Kidney (tissue), 14 donors: ENCODE results near the gene LAMTOR1. TPM values are rescaled to one million over a fixed set of nuclear protein-coding genes. Genes with fewer than 3 reads are reported as not detected.
A peak's percentile ranks its signal among the peaks of the same experiment; 100 is the strongest.

Source experiments
- DNase-seq, 5 donors: peaks; one replicate each; pipeline ENCODE4 v3.0.0-alpha.2; 2013 to 2020
- FAIRE-seq: peaks from 2 replicates; lab custom pipeline; 2012; peaks lifted over from hg19 to GRCh38; lab: Jason Lieb, UNC
- H3K27ac ChIP-seq, 2 donors: one replicate each; pipeline ENCODE4 v1.7.0; 2013; ENCODE audit warnings: low read depth in 2 of 2, low read length in 2 of 2, inconsistent platforms in 1 of 2
- H3K27me3 ChIP-seq: one replicate; pipeline ENCODE4 v1.7.1; 2013; ENCODE audit warnings: low read length, inconsistent platforms; ENCODE audit not compliant: control insufficient read depth, insufficient read depth
- H3K36me3 ChIP-seq, 3 donors: one replicate each; pipeline versions ENCODE4 v1.7.0 to v1.7.1; 2013; ENCODE audit warnings: low read length in 3 of 3, control low read depth in 1 of 3, inconsistent platforms in 1 of 3; ENCODE audit not compliant: insufficient read depth in 3 of 3, control insufficient read depth in 2 of 3
- H3K4me1 ChIP-seq, 3 donors: one replicate each; pipeline versions ENCODE4 v1.7.0 to v1.7.1; 2013; ENCODE audit warnings: low read length in 3 of 3, inconsistent platforms in 1 of 3, low read depth in 1 of 3; ENCODE audit not compliant: control insufficient read depth in 2 of 3, insufficient read depth in 2 of 3
- H3K4me3 ChIP-seq, 3 donors: one replicate each; pipeline versions ENCODE4 v1.7.0 to v1.8.1; 2013; ENCODE audit warnings: low read length in 3 of 3, control low read depth in 1 of 3, inconsistent platforms in 1 of 3
- H3K9ac ChIP-seq, 3 donors: one replicate each; pipeline versions ENCODE4 v1.7.0 to v1.7.1; 2013; ENCODE audit warnings: low read length in 3 of 3, control low read depth in 1 of 3, inconsistent platforms in 1 of 3
- H3K9me3 ChIP-seq, 3 donors: one replicate each; pipeline versions ENCODE4 v1.7.0 to v1.7.1; 2013; ENCODE audit warnings: low read length in 3 of 3, control low read depth in 1 of 3, inconsistent platforms in 1 of 3; ENCODE audit not compliant: control insufficient read depth in 2 of 3, insufficient read depth in 1 of 3
- intact Hi-C: fragments of 100-400 bp; cut with DNase I; formaldehyde crosslinking; loops from one replicate; pipeline ENCODE4 v1.11.1; 2022
- polyA plus RNA-seq: library from polyadenylated mRNA; stranded (reverse); fragments of 350-450 nt; fragmentation: Illumina TruSeq; extraction: RNeasy Lipid Tissue Mini Kit (QIAGEN cat#74804); gene quantifications from one replicate; pipeline ENCODE4 v1.2.3, GENCODE V29; 2014; ENCODE audit warnings: low read depth, low replicate concordance; ENCODE audit not compliant: insufficient read depth
- total RNA-seq: library from RNA; stranded (reverse); fragmentation: NEBNext Ultra II Directional; extraction: Animal tissue kit (Norgen Biotek cat#: 25700); gene quantifications from one replicate; pipeline ENCODE4 v1.2.1, GENCODE V29; 2021
- TF ChIP-seq, protein P1 (sequence below): IDR thresholded peaks from 3 replicates; pipeline ENCODE4 v1.5.1; 2012; ENCODE audit warnings: mild to moderate bottlenecking, moderate library complexity, borderline replicate concordance; ENCODE audit not compliant: insufficient read depth; ENCODE audit errors: extremely low read depth
- donor health status: control.
- donor health status: control.
- donor health status: control.
- donor health status: control.
- donor health status: control.
- donor health status: DM: yes; HTN: yes; CAD: no.
- donor health status: Normal renal cell carcinoma (clear cell type).

LAMTOR1 gene
- total and polyA plus RNA-seq, 2 donors from 2014 or later = 111 to 189 TPM

DNA sequence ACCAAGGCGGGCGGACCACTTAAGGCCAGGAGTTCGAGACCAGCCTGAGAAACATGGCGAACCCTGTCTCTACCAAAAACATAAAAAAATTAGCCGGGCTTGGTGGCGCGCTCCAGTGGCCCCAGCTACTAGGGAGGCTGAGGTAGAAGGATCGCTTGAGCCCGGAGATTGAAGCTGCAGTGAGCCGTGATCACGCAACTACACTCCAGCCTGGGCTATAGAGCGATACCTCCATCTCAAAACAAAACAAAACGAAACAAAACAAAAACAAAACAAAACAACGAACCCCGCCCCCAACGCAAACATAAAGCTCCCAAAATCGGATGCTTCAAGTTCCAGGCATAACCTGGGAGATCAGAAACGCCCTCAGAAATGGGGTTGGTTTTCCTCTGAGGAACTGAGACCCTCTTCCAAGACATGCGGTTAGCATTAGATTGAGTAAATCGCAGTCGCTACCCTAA, 21.9 kb downstream of the LAMTOR1 start:
- Histone ChIP-seq H3K9ac (peak overlapping the region in 2 of 3 donors; percentile 88 to 97), H3K36me3 (no peaks in the 10 kb centered on the region), H3K4me1 (peaks cover 0 to 6% (median 4%) of the 10 kb centered on the region in 3 donors), H3K9me3 (no peaks in the 10 kb centered on the region), H3K4me3 (peak overlapping the region; percentile 79 to 96 (median 88)), H3K27me3 (no peaks in the 10 kb centered on the region), H3K27ac (peak overlapping the region; percentile 85 to 96)
- DNase-seq = no peak
- FAIRE-seq = no peak
- TF ChIP-seq, protein P1, sequence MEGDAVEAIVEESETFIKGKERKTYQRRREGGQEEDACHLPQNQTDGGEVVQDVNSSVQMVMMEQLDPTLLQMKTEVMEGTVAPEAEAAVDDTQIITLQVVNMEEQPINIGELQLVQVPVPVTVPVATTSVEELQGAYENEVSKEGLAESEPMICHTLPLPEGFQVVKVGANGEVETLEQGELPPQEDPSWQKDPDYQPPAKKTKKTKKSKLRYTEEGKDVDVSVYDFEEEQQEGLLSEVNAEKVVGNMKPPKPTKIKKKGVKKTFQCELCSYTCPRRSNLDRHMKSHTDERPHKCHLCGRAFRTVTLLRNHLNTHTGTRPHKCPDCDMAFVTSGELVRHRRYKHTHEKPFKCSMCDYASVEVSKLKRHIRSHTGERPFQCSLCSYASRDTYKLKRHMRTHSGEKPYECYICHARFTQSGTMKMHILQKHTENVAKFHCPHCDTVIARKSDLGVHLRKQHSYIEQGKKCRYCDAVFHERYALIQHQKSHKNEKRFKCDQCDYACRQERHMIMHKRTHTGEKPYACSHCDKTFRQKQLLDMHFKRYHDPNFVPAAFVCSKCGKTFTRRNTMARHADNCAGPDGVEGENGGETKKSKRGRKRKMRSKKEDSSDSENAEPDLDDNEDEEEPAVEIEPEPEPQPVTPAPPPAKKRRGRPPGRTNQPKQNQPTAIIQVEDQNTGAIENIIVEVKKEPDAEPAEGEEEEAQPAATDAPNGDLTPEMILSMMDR = no peak
- intact Hi-C loops = no loop called here

DNA sequence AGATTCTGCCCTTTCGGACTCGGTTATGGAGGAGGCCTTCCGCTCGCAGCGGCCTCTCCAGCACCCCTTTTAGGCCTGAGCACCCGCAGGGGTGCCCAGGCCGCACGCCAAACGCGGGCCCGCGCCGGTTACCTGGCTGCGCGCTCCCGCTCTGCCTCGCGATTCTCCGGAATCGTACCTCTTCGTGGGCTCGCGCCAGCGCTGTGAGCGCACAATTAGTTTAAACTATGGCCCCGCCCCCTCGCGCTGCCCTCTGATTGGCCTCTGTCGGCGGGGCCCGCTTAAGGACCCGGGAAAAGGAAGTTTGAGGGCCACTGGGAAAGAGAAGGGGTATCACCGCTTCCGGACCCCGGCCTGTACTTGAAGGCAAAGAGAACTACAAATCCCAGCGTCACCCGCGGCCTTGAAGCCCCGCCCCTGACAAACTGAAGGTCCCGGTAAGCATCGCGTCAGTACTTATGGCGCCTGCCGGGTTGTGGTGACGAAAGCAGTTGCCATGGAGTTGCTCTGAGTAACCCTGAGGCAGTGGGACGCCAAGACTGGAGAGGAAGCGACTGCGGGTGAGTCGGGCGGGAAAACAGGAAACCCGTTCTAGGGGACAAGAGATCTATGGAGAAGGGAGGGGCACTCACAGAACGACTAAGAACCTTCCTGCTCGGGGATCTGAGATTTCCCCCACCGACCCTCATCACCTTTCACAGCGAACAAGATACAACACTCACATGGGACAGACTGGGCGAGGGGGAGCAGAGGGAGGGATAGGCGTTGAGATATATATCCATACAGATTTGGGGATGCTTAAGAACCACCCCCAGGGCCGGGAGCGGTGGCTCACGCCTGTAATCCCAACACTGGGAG, 22.5 kb downstream of the LAMTOR1 start, which contains the start of the genes LRRC51 and NUMA1:
LRRC51 (plus strand) TSS at position 525 of the 858 bp plus-strand sequence. CDS start 8,234 bp downstream, outside the sequence.
NUMA1 (minus strand) TSS at position 217 of the 858 bp plus-strand sequence. CDS start 44,599 bp downstream, outside the sequence.
- peak within 1 kb of the TSS; percentile 79 to 97 (median 88) for H3K9ac ChIP-seq
- H3K4me3 ChIP-seq = peak within 1 kb of the TSS; percentile 79 to 96 (median 88)
- DNase-seq (peak; percentile 100), FAIRE-seq (peak; percentile 98)
- H3K4me1 ChIP-seq = peaks cover 0 to 6% (median 4%) of the 10 kb centered on the region in 3 donors
- intact Hi-C loops = no loop called here
- H3K27ac ChIP-seq = peak within 1 kb of the TSS; percentile 91 to 96
- TF ChIP-seq, protein P1 = no peak
- no peaks in the 10 kb centered on the region for H3K36me3 ChIP-seq
- H3K9me3 ChIP-seq = no peaks in the 10 kb centered on the region
- H3K27me3 ChIP-seq = no peaks in the 10 kb centered on the region

DNA sequence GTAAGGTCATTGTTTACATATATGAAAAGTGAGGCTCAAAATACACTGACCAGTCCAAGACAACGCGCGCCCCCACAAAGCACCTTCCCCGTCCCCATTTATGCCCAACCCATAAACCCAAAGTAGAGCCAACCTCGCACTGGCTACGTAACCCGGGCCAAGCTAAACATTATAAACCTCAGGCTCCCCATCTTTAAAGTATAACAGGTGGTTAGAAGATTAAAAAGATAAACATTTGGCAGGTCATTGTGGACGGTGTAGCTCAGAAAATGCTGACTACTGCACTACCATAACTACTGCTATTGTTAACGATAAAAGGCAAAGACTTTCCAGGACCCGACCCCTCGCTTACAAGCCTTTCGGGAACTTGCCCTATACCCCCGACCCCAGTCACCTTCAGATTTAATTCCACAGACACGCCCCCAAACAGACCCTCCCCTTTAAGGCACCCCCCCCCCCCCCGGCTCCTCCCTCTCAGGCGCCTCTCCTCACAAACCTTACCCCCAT, 23.2 kb downstream of the LAMTOR1 start:
- peak in 2 of 5 donors; percentile 45 to 68 for DNase-seq
- intact Hi-C loops = no loop called here
- no peak for FAIRE-seq

More for the DNA sequence above, 23.2 kb downstream of the LAMTOR1 start:
- TF ChIP-seq, protein P1 = no peak
- no peaks in the 10 kb centered on the region for H3K27me3 ChIP-seq
- H3K9ac ChIP-seq = peak overlapping the region; percentile 76 to 86 (median 79)
- H3K36me3 ChIP-seq = no peaks in the 10 kb centered on the region
- H3K27ac ChIP-seq = peak overlapping the region; percentile 91 to 93
- H3K9me3 ChIP-seq = no peaks in the 10 kb centered on the region
- H3K4me1 ChIP-seq = peaks cover 0 to 6% (median 4%) of the 10 kb centered on the region in 3 donors
- H3K4me3 ChIP-seq = peak overlapping the region; percentile 79 to 96 (median 86)
